Right hindlimb (tissue), 1 donor: Measurements from ENCODE around the gene MYL9.
A peak's percentile ranks its signal among the peaks of the same experiment; 100 is the strongest.
"Not testable (repeated sequence)": the region's sequence is repeated elsewhere in the genome, so short reads cannot be mapped to it uniquely, and the experiment has no call there.

Experiments used
- DNase-seq: peaks from one replicate; pipeline ENCODE4 v3.0.0-alpha.2; 2018

The MYL9 gene

GRCh38 chr20:36549942-36550789, 8.8 kb downstream of the MYL9 start:
- no peak for DNase-seq

- no peak for DNase-seq
Measured at GRCh38 chr20:36550790-36551299, 9.5 kb downstream of the MYL9 start.

DNA sequence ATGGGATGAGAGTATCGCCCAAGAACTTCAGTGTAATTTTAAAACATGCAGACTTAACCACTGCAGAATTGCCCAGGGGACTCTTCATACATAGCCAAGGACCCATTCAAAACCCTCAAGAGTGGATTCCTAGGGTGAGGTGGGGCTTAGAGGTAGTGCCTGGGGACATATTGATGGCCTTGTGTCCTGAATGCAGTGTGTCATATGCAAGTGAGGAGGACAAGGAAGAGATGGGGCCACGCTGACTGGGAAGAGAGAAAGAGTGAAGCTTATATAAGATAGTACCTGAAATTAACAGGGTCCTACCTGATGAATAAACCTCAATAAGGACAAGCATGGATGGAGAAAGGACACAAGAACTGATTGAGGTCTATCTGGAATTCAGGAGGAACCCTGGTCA, 13.9 kb downstream of the MYL9 start:
- DNase-seq = no peak

DNA sequence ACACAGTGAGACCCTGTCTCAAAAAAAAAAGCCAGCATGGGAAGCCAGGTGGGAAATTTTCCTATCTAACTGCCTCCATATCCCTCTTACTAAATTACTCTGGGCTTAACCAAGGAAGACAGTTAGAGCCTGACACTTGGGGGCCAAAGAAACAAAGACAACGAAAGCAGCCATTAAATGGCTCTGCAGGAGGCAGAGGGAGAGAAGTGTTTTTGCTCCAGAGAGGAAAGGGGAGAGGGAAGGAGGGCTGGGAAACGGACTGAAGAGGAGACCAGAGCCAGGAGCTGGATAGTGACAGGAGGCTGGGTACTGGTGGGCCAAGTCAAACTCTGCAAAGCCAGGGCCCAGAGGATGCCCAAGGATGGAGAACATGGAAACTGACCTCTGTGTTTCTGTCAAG, 21.4 kb downstream of the MYL9 start:
- DNase-seq = no peak

- no peak for DNase-seq
Measured at GRCh38 chr20:36563374-36563773, 22.1 kb downstream of the MYL9 start.

DNA sequence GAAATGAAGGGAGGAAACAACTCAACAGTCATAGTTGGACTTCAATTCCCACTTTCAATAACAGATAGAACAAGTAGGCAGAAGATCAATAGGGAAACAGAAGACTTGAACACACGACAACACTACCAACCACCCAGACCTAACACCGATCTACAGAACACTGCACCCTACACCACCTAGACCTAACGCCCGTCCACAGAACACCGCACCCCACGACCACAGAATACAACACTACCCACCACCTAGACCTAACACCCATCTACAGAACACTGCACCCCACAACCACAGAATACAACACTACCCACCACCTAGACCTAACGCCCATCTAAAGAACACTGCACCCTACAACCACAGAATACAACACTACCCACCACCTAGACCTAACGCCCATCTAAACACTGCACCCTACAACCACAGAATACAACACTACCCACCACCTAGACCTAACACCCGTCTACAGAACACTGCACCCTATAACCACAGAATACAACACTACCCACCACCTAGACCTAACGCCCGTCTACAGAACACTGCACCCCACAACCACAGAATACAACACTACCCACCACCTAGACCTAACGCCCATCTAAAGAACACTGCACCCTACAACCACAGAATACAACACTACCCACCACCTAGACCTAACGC, 22.9 kb downstream of the MYL9 start:
- not testable (repeated sequence) for DNase-seq

- not testable (repeated sequence) for DNase-seq
Measured at GRCh38 chr20:36564726-36565121, 23.4 kb downstream of the MYL9 start.

GRCh38 chr20:36565520-36565919, 24.2 kb downstream of the MYL9 start:
- no peak for DNase-seq

GRCh38 chr20:36569847-36570429, 28.6 kb downstream of the MYL9 start:
- DNase-seq = no peak

GRCh38 chr20:36571564-36572504, 30.5 kb downstream of the MYL9 start:
- DNase-seq = no peak

- DNase-seq = no peak
Measured at GRCh38 chr20:36572701-36573102, 31.4 kb downstream of the MYL9 start.

DNA sequence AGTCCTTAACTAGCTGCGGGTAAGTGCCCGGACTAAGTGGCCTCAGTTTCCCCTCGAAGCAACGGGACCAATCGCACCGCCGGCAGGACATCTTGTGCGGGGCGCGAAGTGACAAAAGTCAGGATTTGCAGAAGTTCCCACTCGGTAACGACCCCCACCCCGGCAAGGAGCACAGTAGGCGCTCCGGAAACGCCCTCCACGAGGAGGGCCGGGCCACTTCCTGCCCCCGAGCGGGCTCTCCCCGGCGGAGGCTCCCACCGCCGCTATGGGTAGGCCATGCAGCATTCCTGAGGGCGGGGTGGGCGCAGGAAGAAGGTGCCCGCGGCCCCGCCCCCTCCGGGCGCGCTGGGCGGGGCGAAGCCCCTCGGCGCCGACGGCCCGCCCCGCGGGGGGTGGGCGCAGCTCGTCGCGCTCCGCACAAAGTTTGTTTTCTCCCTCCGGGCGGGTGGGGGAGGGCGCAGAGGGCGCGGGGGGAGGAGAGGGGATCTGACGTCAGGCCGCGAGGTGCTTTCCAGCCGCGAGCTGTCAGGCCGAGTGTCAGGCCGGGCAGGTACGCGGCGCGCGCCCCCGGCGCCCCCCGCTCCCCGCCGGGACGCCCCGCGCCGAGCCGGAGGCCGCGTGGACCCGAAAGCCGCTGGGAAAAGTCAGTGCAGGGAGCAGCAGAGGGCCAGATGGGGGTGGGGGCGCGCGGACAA, 31.9 kb downstream of the MYL9 start, which contains the start of gene TGIF2:
TGIF2 (plus strand) TSS at position 495 of the 695 bp plus-strand sequence. CDS start 5,178 bp downstream, outside the sequence.
- DNase-seq = peak; percentile 95

- DNase-seq = peak; percentile 72
Measured at GRCh38 chr20:36573798-36574365, 32.6 kb downstream of the MYL9 start.

- DNase-seq = peak; percentile 75
Measured at GRCh38 chr20:36574366-36575135, 33.2 kb downstream of the MYL9 start.

DNA sequence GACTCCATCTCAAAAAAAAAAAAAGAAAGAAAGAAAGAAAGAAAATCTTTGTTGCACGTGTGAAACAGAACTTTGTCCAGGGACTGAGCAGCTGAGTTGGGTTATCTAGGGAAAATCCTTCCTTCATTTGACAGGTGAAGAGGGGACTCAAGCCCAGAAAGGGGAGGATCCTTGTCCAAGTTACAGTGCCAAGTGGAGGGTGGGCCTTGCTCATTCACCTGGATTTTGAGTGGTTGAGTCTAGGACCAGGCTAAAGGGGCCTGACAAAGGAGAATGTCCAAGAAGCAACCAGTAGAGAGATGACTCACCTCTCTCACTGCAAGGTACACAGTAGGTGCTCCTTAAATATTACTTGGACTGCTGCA, 34.7 kb downstream of the MYL9 start:
- no peak for DNase-seq

GRCh38 chr20:36578356-36579041, 37.2 kb downstream of the MYL9 start:
- DNase-seq = no peak

- DNase-seq = no peak
Measured at GRCh38 chr20:36579996-36580545, 38.8 kb downstream of the MYL9 start.

GRCh38 chr20:36582322-36582721, 41.0 kb downstream of the MYL9 start:
- no peak for DNase-seq

- DNase-seq = no peak
Measured at GRCh38 chr20:36582821-36583220, 41.5 kb downstream of the MYL9 start.

DNA sequence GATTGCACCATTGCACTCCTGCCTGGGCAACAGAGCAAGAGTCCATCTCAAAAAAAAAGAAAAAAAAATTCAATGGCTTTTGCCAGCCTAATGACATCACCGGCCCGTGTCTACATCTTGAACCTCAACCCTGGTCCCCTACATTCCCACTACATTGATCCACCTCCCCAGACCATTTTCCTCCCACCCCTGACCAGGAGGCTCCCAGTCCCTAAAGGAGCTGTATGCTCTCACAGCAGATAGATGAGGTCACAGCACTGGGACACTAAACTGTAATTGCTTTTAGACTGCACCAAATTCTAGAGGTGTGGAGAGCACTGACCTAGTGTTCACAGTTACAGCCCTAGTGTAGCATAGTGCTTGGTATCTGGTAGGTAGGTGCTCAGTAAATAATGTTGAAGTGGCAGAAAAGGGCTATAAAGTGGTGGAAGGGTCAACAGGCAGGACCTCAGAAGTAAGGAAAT, 42.7 kb downstream of the MYL9 start:
- no peak for DNase-seq
